Parathyroid adenoma (tissue), 2 donors: ENCODE measurements around the gene GRIK4.

Source experiments
- H2AFZ ChIP-seq: fragments of 300-600 bp; sonication (generic); one replicate; pipeline ENCODE4 v1.7.0; 2017; ENCODE audit warnings: antibody characterized with exemption, mild to moderate bottlenecking
- H3K27ac ChIP-seq: fragments of 300-600 bp; sonication (generic); one replicate; pipeline ENCODE4 v1.7.0; 2017
- H3K27me3 ChIP-seq: fragments of 300-600 bp; sonication (generic); one replicate; pipeline ENCODE4 v1.7.0; 2017; ENCODE audit warnings: low read length; ENCODE audit not compliant: control insufficient read depth, insufficient read depth
- H3K36me3 ChIP-seq: fragments of 300-600 bp; sonication (generic); one replicate; pipeline ENCODE4 v1.7.0; 2017; ENCODE audit warnings: low read length; ENCODE audit not compliant: control insufficient read depth, insufficient read depth
- H3K4me1 ChIP-seq: fragments of 300-600 bp; sonication (generic); one replicate; pipeline ENCODE4 v1.7.0; 2017; ENCODE audit warnings: control low read depth
- H3K4me2 ChIP-seq: fragments of 300-600 bp; sonication (generic); one replicate; pipeline ENCODE4 v1.7.0; 2017; ENCODE audit warnings: low read length
- H3K4me3 ChIP-seq: fragments of 300-600 bp; sonication (generic); one replicate; pipeline ENCODE4 v1.7.0; 2017; ENCODE audit warnings: low read depth, low read length
- H3K79me2 ChIP-seq: fragments of 300-600 bp; sonication (generic); one replicate; pipeline ENCODE4 v1.7.0; 2017; ENCODE audit warnings: control low read depth
- H3K9ac ChIP-seq: fragments of 300-600 bp; sonication (generic); one replicate; pipeline ENCODE4 v1.7.0; 2017; ENCODE audit warnings: mild to moderate bottlenecking
- H3K9me3 ChIP-seq: fragments of 300-600 bp; sonication (generic); one replicate; pipeline ENCODE4 v1.7.0; 2017; ENCODE audit warnings: low read length; ENCODE audit not compliant: control insufficient read depth
- CTCF ChIP-seq: fragments of 300-600 bp; sonication (generic); IDR thresholded peaks from one replicate; pipeline ENCODE4 v1.7.0; 2017; ENCODE audit warnings: antibody characterized with exemption, mild to moderate bottlenecking
- donor health status: primary hyperparathyroidism.

GRIK4 gene

GRCh38 chr11:120904116-120904515 lies 392.6 kb downstream of the GRIK4 start:
- no peaks in the 10 kb centered on the region for H3K79me2 ChIP-seq
- no peak overlapping the region for H3K9ac ChIP-seq
- H3K27me3 ChIP-seq, result no peaks in the 10 kb centered on the region
- no peaks in the 10 kb centered on the region for H3K36me3 ChIP-seq
- H2AFZ ChIP-seq, result no peak overlapping the region
- H3K27ac ChIP-seq, result no peak overlapping the region
- no peaks in the 10 kb centered on the region for H3K9me3 ChIP-seq
- TF ChIP-seq CTCF, result no peak
- H3K4me3 ChIP-seq, result no peak overlapping the region
- no peak overlapping the region for H3K4me2 ChIP-seq
- H3K4me1 ChIP-seq, result no peaks in the 10 kb centered on the region

DNA sequence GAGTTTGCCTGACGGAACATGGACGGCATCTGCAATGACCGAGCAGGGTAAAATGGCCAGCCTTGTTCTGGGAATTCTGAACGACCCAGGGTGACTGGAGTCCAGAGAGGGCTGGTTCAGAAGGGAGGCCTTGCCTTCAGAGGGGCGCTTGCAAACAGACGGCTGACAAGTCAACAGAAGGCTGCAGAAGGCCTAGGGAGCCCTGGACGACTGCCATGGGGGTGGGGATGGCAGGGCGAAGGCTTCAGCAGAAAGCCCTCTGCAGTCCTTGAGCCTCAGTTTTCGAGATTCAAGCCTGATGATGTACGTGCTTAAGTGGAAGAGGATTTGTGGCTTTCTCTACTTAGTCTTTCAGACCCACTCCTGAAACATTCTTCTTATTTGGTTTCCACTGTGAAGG lies 395.2 kb downstream of the GRIK4 start:
- no peak overlapping the region for H2AFZ ChIP-seq

GRCh38 chr11:120907971-120908370 lies 396.4 kb downstream of the GRIK4 start:
- Histone ChIP-seq H3K9ac (no peak overlapping the region), H2AFZ (no peak overlapping the region), H3K27ac (no peak overlapping the region), H3K36me3 (no peaks in the 10 kb centered on the region), H3K4me3 (no peak overlapping the region), H3K27me3 (no peaks in the 10 kb centered on the region), H3K79me2 (no peaks in the 10 kb centered on the region), H3K4me2 (no peak overlapping the region), H3K9me3 (no peaks in the 10 kb centered on the region), H3K4me1 (peaks cover 3% of the 10 kb centered on the region)
- TF ChIP-seq CTCF, result no peak

More for the DNA sequence above, 395.2 kb downstream of the GRIK4 start:
- no peak overlapping the region for H3K27ac ChIP-seq
- no peak for TF ChIP-seq CTCF
- no peak overlapping the region for H3K4me2 ChIP-seq
- no peaks in the 10 kb centered on the region for H3K79me2 ChIP-seq
- H3K4me1 ChIP-seq, result peaks cover 3% of the 10 kb centered on the region
- no peak overlapping the region for H3K4me3 ChIP-seq
- H3K9me3 ChIP-seq, result no peaks in the 10 kb centered on the region
- H3K9ac ChIP-seq, result no peak overlapping the region
- H3K36me3 ChIP-seq, result no peaks in the 10 kb centered on the region
- H3K27me3 ChIP-seq, result no peaks in the 10 kb centered on the region

DNA sequence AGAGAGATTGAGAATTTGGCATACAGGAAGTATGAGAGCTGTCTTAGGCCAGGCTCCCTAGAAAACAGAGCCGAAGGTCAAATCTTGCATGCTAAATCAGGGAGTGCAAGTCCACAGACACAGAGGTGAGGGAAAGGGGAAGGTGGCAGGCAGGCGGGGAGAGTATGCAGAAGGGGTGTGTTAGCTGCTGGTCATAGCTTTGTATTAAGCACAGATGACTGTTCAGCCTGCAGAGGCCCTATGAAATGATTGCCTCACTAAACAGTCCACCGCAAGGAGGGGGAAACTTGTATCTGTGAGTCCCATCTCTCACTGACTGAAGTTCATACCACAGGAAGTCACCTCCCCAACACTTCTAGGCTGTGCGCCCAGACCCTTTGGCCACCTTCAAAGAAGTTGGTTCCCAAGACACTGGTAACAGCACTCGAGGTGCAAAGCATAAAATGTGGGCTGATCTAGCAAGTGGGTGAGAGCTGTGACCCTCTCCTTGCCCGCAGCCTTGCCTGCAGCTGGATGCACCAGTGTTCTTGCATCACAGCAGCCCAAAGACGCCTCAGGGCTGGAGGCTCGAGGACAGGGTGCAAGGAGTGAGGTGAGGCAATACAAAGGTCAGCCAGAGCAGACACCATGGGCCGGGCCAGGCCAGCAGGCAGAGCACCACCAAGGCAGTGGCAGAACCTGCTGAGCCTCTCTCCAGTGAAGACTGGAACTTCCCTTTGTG lies 397.1 kb downstream of the GRIK4 start:
- Histone ChIP-seq H3K36me3 (no peaks in the 10 kb centered on the region), H3K79me2 (no peaks in the 10 kb centered on the region), H3K9me3 (no peaks in the 10 kb centered on the region), H3K4me1 (peaks cover 3% of the 10 kb centered on the region), H2AFZ (no peak overlapping the region), H3K4me3 (no peak overlapping the region), H3K27me3 (no peaks in the 10 kb centered on the region), H3K9ac (no peak overlapping the region), H3K4me2 (no peak overlapping the region), H3K27ac (no peak overlapping the region)
- TF ChIP-seq CTCF, result no peak
